Cardiac fibroblast (primary cell): ENCODE measurements around the gene ACY1.

Experiments used
- DNase-seq, 2 donors: peaks; one replicate each; pipeline versions ENCODE4 v3.0.0 to v3.0.0-alpha.2; 2010; ENCODE audit warnings: low read depth in 2 of 2
- H3K4me3 ChIP-seq, 2 donors: replicated peaks in 1 of 2; 1 replicate in 1 of 2; 2 replicates in 1 of 2; pipeline ENCODE4 v1.5.1; 2011; ENCODE audit warnings: low read depth in 2 of 2, low read length in 2 of 2, mild to moderate bottlenecking in 2 of 2, moderate library complexity in 1 of 2
- CTCF ChIP-seq: IDR thresholded peaks from one replicate; pipeline ENCODE4 v1.5.1; 2011; ENCODE audit warnings: low read depth, mild to moderate bottlenecking, low read length, inconsistent platforms

Gene ACY1

GRCh38 chr3:51968883-51969678 lies 14.3 kb upstream of the ACY1 start:
- no peak for TF ChIP-seq CTCF

GRCh38 chr3:51969841-51970240 lies 13.5 kb upstream of the ACY1 start:
- H3K4me3 ChIP-seq, result no peak overlapping the region
- DNase-seq, result no peak
- no peak for TF ChIP-seq CTCF

More at GRCh38 chr3:51968883-51969678, 14.3 kb upstream of the ACY1 start:
- no peak overlapping the region for H3K4me3 ChIP-seq
- no peak for DNase-seq

- no peak overlapping the region for H3K4me3 ChIP-seq
- no peak for DNase-seq
- TF ChIP-seq CTCF, result no peak
Observed at GRCh38 chr3:51970606-51971300, 12.6 kb upstream of the ACY1 start.

GRCh38 chr3:51971350-51971749 lies 12.0 kb upstream of the ACY1 start:
- H3K4me3 ChIP-seq, result no peak overlapping the region
- TF ChIP-seq CTCF, result no peak
- DNase-seq, result no peak

- no peak for TF ChIP-seq CTCF
- peak overlapping the region; percentile 75 to 82 for H3K4me3 ChIP-seq
- no peak for DNase-seq
Observed at GRCh38 chr3:51974277-51974962, 8.9 kb upstream of the ACY1 start.

GRCh38 chr3:51974963-51975851 lies 8.1 kb upstream of the ACY1 start, which contains the start of gene ABHD14A:
ABHD14A (plus strand) TSS chr3:51975064; CDS start chr3:51975136, 72 bp downstream.
- no peak for TF ChIP-seq CTCF
- DNase-seq, result peak; percentile 59 to 74
- peak within 1 kb of the TSS; percentile 75 to 82 for H3K4me3 ChIP-seq
